SK-N-SH treated with all-trans-retinoic acid at 6 μM for 48 hours (cell line): ENCODE results near the gene B3GALT6.

Experiments used
- ATAC-seq: fragments of 200-7000 bp; cut with Tn5 transposase; 3 replicates; pipeline ENCODE4 v1.9.1; 2020; ENCODE audit warnings: mild to moderate bottlenecking, moderate library complexity
- BACH2 ChIP-seq: fragments of 250-450 bp; sonication (Bioruptor Pico); IDR thresholded peaks from 2 replicates; pipeline ENCODE4 v1.9.0; 2021; ENCODE audit warnings: mild to moderate bottlenecking, borderline replicate concordance
- CREB5 ChIP-seq: fragments of 250-450 bp; sonication (Bioruptor Pico); IDR thresholded peaks from 2 replicates; pipeline ENCODE4 v1.5.1; 2020; ENCODE audit warnings: low read depth, mild to moderate bottlenecking, moderate library complexity
- CSDC2 ChIP-seq: fragments of 250-450 bp; sonication (Bioruptor Pico); IDR thresholded peaks from 2 replicates; pipeline ENCODE4 v1.5.0; 2020; ENCODE audit warnings: mild to moderate bottlenecking, moderate library complexity
- ESRRG ChIP-seq: fragments of 250-450 bp; sonication (Bioruptor Pico); IDR thresholded peaks from 2 replicates; pipeline ENCODE4 v1.6.1; 2021; ENCODE audit warnings: mild to moderate bottlenecking
- GLIS3 ChIP-seq: fragments of 250-450 bp; sonication (Bioruptor Pico); IDR thresholded peaks from 2 replicates; pipeline ENCODE4 v1.5.0; 2020; ENCODE audit warnings: mild to moderate bottlenecking, moderate library complexity
- OSR1 ChIP-seq: fragments of 250-450 bp; sonication (Bioruptor Pico); IDR thresholded peaks from 2 replicates; pipeline ENCODE4 v1.8.0; 2022; ENCODE audit warnings: moderate library complexity, mild to moderate bottlenecking, inconsistent platforms
- PATZ1 ChIP-seq: fragments of 250-450 bp; sonication (Bioruptor Pico); IDR thresholded peaks from 2 replicates; pipeline ENCODE4 v1.8.0; 2020; ENCODE audit warnings: mild to moderate bottlenecking, moderate library complexity, borderline replicate concordance
- PPARA ChIP-seq: fragments of 250-450 bp; sonication (Bioruptor Pico); IDR thresholded peaks from 2 replicates; pipeline ENCODE4 v1.5.0; 2020; ENCODE audit warnings: mild to moderate bottlenecking, borderline replicate concordance
- RARB ChIP-seq: fragments of 250-450 bp; sonication (Bioruptor Pico); IDR thresholded peaks from 2 replicates; pipeline ENCODE4 v1.8.0; 2021; ENCODE audit warnings: mild to moderate bottlenecking, moderate library complexity
- SNAI2 ChIP-seq: fragments of 250-450 bp; sonication (Bioruptor Pico); IDR thresholded peaks from 2 replicates; pipeline ENCODE4 v1.5.0; 2020; ENCODE audit warnings: mild to moderate bottlenecking, moderate library complexity
- TCF4 ChIP-seq: fragments of 250-450 bp; sonication (Bioruptor Pico); IDR thresholded peaks from 2 replicates; pipeline ENCODE4 v1.8.0; 2021; ENCODE audit warnings: mild to moderate bottlenecking, moderate library complexity, borderline replicate concordance
- TSHZ2 ChIP-seq: fragments of 250-450 bp; sonication (Bioruptor Pico); IDR thresholded peaks from 2 replicates; pipeline ENCODE4 v1.5.0; 2020; ENCODE audit warnings: mild to moderate bottlenecking, moderate library complexity
- ZC3H10 ChIP-seq: fragments of 250-450 bp; sonication (Bioruptor Pico); IDR thresholded peaks from 2 replicates; pipeline ENCODE4 v1.5.1; 2021; ENCODE audit warnings: mild to moderate bottlenecking, moderate library complexity
- ZFP3 ChIP-seq: fragments of 250-450 bp; sonication (Bioruptor Pico); IDR thresholded peaks from 2 replicates; pipeline ENCODE4 v1.5.0; 2020; ENCODE audit warnings: mild to moderate bottlenecking, moderate library complexity
- ZFP30 ChIP-seq: fragments of 450-650 bp; formaldehyde crosslinking; IDR thresholded peaks from 2 replicates; pipeline ENCODE4 v1.5.0; 2022; ENCODE audit warnings: mild to moderate bottlenecking, moderate library complexity
- ZNF565 ChIP-seq: fragments of 450-650 bp; formaldehyde crosslinking; conservative IDR thresholded peaks from 2 replicates; pipeline ENCODE4 v1.5.0; 2020; ENCODE audit warnings: low read depth, mild to moderate bottlenecking, moderate library complexity
- ZNF70 ChIP-seq: fragments of 450-650 bp; formaldehyde crosslinking; IDR thresholded peaks from 2 replicates; pipeline ENCODE4 v1.5.0; 2020; ENCODE audit warnings: mild to moderate bottlenecking, moderate library complexity
- ZNF8 ChIP-seq: fragments of 450-650 bp; formaldehyde crosslinking; IDR thresholded peaks from 2 replicates; pipeline ENCODE4 v1.5.0; 2020; ENCODE audit warnings: mild to moderate bottlenecking, moderate library complexity

The B3GALT6 gene

GRCh38 chr1:1231400-1232207, 433 bp upstream of the B3GALT6 start, which contains the start of gene SDF4:
Gene SDF4, minus strand, starts transcription at chr1:1232001. Its CDS starts 3,229 bp downstream, at chr1:1228772.
- ATAC-seq: peak; percentile 95
- TF ChIP-seq TSHZ2 (CRISPR knock-in tag): peak; percentile 57; the same call in 1 of the 2 replicates
- TF ChIP-seq RARB (CRISPR knock-in tag): no peak
- no peak for TF ChIP-seq ZFP30 (CRISPR knock-in tag)
- peak; percentile 35; the same call in 1 of the 2 replicates for TF ChIP-seq ZFP3 (CRISPR knock-in tag)

GRCh38 chr1:1232796-1233566, 944 bp downstream of the B3GALT6 start:
- no peak for TF ChIP-seq ZC3H10 (CRISPR knock-in tag)
- no peak for ATAC-seq

- no peak for ATAC-seq
- TF ChIP-seq OSR1 (CRISPR knock-in tag) (no peak), PPARA (CRISPR knock-in tag) (no peak), ESRRG (CRISPR knock-in tag) (no peak), GLIS3 (CRISPR knock-in tag) (no peak), ZNF8 (no peak), RARB (CRISPR knock-in tag) (no peak), TCF4 (CRISPR knock-in tag) (no peak), ZFP3 (CRISPR knock-in tag) (no peak), ZNF70 (CRISPR knock-in tag) (no peak), CREB5 (no peak), ZNF565 (no peak), PATZ1 (CRISPR knock-in tag) (no peak), TSHZ2 (CRISPR knock-in tag) (no peak), SNAI2 (no peak), CSDC2 (CRISPR knock-in tag) (no peak), BACH2 (CRISPR knock-in tag) (no peak)
- TF ChIP-seq, all 23 proteins: peak for 0
Measured at GRCh38 chr1:1233567-1233892, 1.5 kb downstream of the B3GALT6 start.
